ENCODE data around the gene CTSA. TPM values are rescaled to one million over a fixed set of nuclear protein-coding genes. Genes with fewer than 3 reads are reported as not detected.

CTSA gene
- total RNA-seq, 3 donors from 2014 or later = 42.0 to 136 (median 55.6) TPM

GRCh38 chr20:45940053-45940452, 48.9 kb downstream of the CTSA start:
- DNase-seq (ENCODE audit: low spot score in 2 of 2) = no peak
- no peak for TF ChIP-seq POLR2A (IDR thresholded peaks at IDR 0.05)
- TF ChIP-seq POLR2AphosphoS5 (IDR thresholded peaks at IDR 0.05) = no peak
- TF ChIP-seq CTCF (IDR thresholded peaks at IDR 0.05) = no peak
- intact Hi-C loops (cut with DNase I; ENCODE audit: low total_unique reads) = no loop called here
- Histone ChIP-seq H3K27ac (no peak overlapping the region), H3K36me3 (peaks cover 18% of the 10 kb centered on the region), H3K27me3 (no peaks in the 10 kb centered on the region), H3K4me1 (no peaks in the 10 kb centered on the region), H3K4me3 (no peak overlapping the region), H3K9me3 (no peaks in the 10 kb centered on the region)

GRCh38 chr20:45940469-45940868, 49.3 kb downstream of the CTSA start:
- TF ChIP-seq POLR2AphosphoS5 (IDR thresholded peaks at IDR 0.05) (no peak), CTCF (IDR thresholded peaks at IDR 0.05) (no peak), POLR2A (IDR thresholded peaks at IDR 0.05) (no peak)
- H3K27ac ChIP-seq = no peak overlapping the region
- H3K4me1 ChIP-seq = no peaks in the 10 kb centered on the region
- H3K4me3 ChIP-seq = no peak overlapping the region
- no peak for DNase-seq (ENCODE audit: low spot score in 2 of 2)
- no peaks in the 10 kb centered on the region for H3K27me3 ChIP-seq
- intact Hi-C loops (cut with DNase I; ENCODE audit: low total_unique reads) = no loop called here
- peaks cover 18% of the 10 kb centered on the region for H3K36me3 ChIP-seq
- H3K9me3 ChIP-seq = no peaks in the 10 kb centered on the region

DNA sequence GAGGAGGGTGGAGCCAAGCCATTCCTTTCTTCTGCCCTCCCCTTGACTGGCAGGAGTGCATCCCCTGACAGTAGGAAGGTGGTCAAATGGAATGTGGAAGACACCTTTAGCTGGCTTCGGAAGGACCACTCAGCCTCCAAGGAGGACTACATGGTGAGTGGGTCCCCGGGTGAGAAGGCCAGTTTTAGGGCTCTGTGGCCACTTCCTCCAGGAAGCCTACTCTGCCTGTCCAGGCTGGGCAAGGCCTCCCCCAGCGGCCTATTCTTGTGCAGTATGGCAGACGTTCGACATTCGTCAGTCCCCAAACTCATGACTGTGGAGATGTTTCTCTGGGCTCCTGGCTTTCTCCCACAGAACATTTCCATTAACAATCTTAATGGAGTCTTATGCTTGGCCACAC, 52.5 kb downstream of the CTSA start:
- no peaks in the 10 kb centered on the region for H3K4me1 ChIP-seq
- no peak for DNase-seq (ENCODE audit: low spot score in 2 of 2)
- H3K36me3 ChIP-seq = peaks cover 11% of the 10 kb centered on the region
- intact Hi-C loops (cut with DNase I; ENCODE audit: low total_unique reads) = no loop called here
- H3K27ac ChIP-seq = no peak overlapping the region
- no peaks in the 10 kb centered on the region for H3K9me3 ChIP-seq
- H3K4me3 ChIP-seq = no peak overlapping the region
- TF ChIP-seq POLR2AphosphoS5 (IDR thresholded peaks at IDR 0.05) (no peak), CTCF (IDR thresholded peaks at IDR 0.05) (no peak), POLR2A (IDR thresholded peaks at IDR 0.05) (no peak)
- H3K27me3 ChIP-seq = no peaks in the 10 kb centered on the region

DNA sequence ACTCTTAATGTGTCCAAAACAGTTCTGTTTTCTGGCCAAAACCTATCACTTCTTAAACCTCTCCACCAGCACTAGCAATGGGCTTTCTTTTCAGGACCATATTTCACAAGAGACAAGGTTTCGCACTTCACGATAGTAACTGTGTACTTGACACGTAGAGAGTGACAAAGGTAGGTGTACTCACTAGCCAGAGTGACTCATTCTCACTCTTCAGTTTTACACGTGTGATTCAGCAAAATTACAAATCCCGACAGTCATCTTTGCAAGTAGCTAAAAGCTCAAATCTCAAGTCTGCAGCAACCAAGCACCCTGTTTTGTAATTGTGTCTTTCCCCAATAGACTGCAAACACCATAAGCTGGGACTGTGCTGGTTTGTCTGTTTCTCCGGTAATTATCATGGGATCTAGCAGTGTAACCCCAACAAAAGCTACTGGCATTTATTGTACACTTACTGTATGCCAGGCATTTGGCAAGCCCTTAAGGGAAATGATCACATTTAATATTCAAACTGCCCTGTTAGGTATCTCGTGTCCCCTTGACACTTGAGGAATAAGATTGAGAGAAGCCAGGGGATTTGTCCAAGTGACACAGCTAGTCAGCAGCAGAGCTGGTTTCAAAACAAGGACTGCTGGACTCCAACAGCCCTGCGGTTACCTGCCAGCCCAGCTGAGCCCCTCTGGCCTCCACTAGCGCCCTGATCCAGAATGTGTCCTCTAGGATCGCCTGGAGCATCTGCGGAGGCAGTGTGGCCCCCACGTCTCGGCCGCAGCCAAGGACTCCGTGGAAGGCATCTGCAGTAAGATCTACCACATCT, 53.2 kb downstream of the CTSA start:
- peaks cover 13% of the 10 kb centered on the region for H3K36me3 ChIP-seq
- H3K27ac ChIP-seq = no peak overlapping the region
- H3K9me3 ChIP-seq = no peaks in the 10 kb centered on the region
- no peaks in the 10 kb centered on the region for H3K27me3 ChIP-seq
- H3K4me3 ChIP-seq = no peak overlapping the region
- no peak for DNase-seq (ENCODE audit: low spot score in 2 of 2)
- intact Hi-C loops (cut with DNase I; ENCODE audit: low total_unique reads) = no loop called here
- no peaks in the 10 kb centered on the region for H3K4me1 ChIP-seq
- no peak for TF ChIP-seq POLR2A (IDR thresholded peaks at IDR 0.05)
- no peak for TF ChIP-seq CTCF (IDR thresholded peaks at IDR 0.05)
- TF ChIP-seq POLR2AphosphoS5 (IDR thresholded peaks at IDR 0.05) = no peak

DNA sequence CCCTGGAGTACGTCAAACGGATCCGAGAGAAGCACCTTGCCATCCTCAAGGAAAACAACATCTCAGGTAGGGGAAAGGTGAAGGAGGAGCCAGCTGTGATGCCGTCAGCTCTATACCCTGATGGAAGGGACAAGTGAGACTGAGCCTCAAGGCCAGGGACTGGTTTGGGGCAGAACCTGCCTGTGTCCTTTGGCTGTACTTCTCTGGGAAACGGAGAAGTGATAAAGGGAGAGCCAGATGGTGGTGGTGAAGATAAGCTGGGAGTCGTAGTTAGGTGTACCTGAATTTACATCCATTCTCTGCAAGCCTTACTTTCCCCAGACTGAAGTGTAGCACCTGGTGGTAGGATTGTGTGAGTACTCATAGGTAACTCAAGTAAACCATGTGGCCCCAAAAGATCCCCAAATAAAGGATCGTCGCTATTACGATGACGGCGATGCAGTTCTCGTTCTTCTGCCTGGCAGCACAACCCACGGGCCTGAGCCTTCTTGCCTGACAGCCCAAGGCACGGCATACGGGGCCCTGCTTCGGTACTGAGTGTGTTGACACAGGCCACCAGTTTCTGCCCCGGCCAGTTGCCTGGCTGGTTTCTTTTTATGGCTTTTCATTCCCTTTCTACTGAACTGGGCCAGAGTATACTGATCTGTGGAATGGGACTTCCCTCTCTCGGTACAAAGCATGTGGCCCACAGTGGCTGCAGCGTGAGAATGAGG, 54.0 kb downstream of the CTSA start:
- H3K27ac ChIP-seq = no peak overlapping the region
- intact Hi-C loops (cut with DNase I; ENCODE audit: low total_unique reads) = no loop called here
- H3K36me3 ChIP-seq = peaks cover 16% of the 10 kb centered on the region
- no peaks in the 10 kb centered on the region for H3K9me3 ChIP-seq
- no peak for TF ChIP-seq POLR2AphosphoS5 (IDR thresholded peaks at IDR 0.05)
- no peak for TF ChIP-seq POLR2A (IDR thresholded peaks at IDR 0.05)
- no peak for TF ChIP-seq CTCF (IDR thresholded peaks at IDR 0.05)
- H3K27me3 ChIP-seq = no peaks in the 10 kb centered on the region
- no peak overlapping the region for H3K4me3 ChIP-seq
- no peak for DNase-seq (ENCODE audit: low spot score in 2 of 2)
- H3K4me1 ChIP-seq = no peaks in the 10 kb centered on the region
